ENCODE measurements around the gene TMEM179B. TPM values are rescaled to one million over a fixed set of nuclear protein-coding genes. Genes with fewer than 3 reads are reported as not detected.
A peak's percentile ranks its signal among the peaks of the same experiment; 100 is the strongest.

The TMEM179B gene
- total RNA-seq, 4 donors from 2014 or later = 78.6 to 126 (median 92.4) TPM

GRCh38 chr11:62799486-62799885 is 12.3 kb downstream of the TMEM179B start:
- Histone ChIP-seq H3K27me3 (no peaks in the 10 kb centered on the region), H3K27ac (no peak overlapping the region), H3K4me1 (peaks cover 11 to 12% of the 10 kb centered on the region in 2 donors), H3K4me3 (replicated peaks in 1 of 3) (no peak overlapping the region), H3K36me3 (peaks cover 88 to 90% of the 10 kb centered on the region in 2 donors), H3K9me3 (no peaks in the 10 kb centered on the region)
- 92 to 97% methylated on average over 10 of the region's 10 CpGs for WGBS, 2 donors
- TF ChIP-seq POLR2A (IDR thresholded peaks at IDR 0.05) = no peak
- TF ChIP-seq, protein P1, sequence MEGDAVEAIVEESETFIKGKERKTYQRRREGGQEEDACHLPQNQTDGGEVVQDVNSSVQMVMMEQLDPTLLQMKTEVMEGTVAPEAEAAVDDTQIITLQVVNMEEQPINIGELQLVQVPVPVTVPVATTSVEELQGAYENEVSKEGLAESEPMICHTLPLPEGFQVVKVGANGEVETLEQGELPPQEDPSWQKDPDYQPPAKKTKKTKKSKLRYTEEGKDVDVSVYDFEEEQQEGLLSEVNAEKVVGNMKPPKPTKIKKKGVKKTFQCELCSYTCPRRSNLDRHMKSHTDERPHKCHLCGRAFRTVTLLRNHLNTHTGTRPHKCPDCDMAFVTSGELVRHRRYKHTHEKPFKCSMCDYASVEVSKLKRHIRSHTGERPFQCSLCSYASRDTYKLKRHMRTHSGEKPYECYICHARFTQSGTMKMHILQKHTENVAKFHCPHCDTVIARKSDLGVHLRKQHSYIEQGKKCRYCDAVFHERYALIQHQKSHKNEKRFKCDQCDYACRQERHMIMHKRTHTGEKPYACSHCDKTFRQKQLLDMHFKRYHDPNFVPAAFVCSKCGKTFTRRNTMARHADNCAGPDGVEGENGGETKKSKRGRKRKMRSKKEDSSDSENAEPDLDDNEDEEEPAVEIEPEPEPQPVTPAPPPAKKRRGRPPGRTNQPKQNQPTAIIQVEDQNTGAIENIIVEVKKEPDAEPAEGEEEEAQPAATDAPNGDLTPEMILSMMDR (IDR thresholded peaks at IDR 0.05) = no peak
- no peak for DNase-seq
- intact Hi-C loops (cut with DNase I) = no loop called here

- Histone ChIP-seq H3K9me3 (no peaks in the 10 kb centered on the region), H3K4me1 (peaks cover 14 to 17% of the 10 kb centered on the region in 2 donors), H3K4me3 (replicated peaks in 1 of 3) (no peak overlapping the region), H3K27ac (no peak overlapping the region), H3K36me3 (peaks cover 74 to 75% of the 10 kb centered on the region in 2 donors), H3K27me3 (no peaks in the 10 kb centered on the region)
- TF ChIP-seq POLR2A (IDR thresholded peaks at IDR 0.05) = no peak
- TF ChIP-seq, protein P1 (IDR thresholded peaks at IDR 0.05) = no peak
- 88 to 92% methylated on average over 3 to 4 of the region's 4 CpGs for WGBS, 2 donors
- intact Hi-C loops (cut with DNase I) = no loop called here
- no peak for DNase-seq
These were observed 13.9 kb downstream of the TMEM179B start for GRCh38 chr11:62801071-62801470.

- DNase-seq = peak; percentile 29 to 35
- Histone ChIP-seq H3K9me3 (no peaks in the 10 kb centered on the region), H3K27me3 (no peaks in the 10 kb centered on the region), H3K4me1 (peaks cover 15 to 18% of the 10 kb centered on the region in 2 donors), H3K27ac (peak overlapping the region; percentile 69 to 86 (median 83)), H3K4me3 (replicated peaks in 1 of 3) (peak overlapping the region; percentile 61 to 99 (median 90)), H3K36me3 (peaks cover 40 to 45% of the 10 kb centered on the region in 2 donors)
- TF ChIP-seq, protein P1 (IDR thresholded peaks at IDR 0.05) = no peak
- no peak for TF ChIP-seq POLR2A (IDR thresholded peaks at IDR 0.05)
- 3 to 4% methylated on average over 14 of the region's 14 CpGs for WGBS, 2 donors
- intact Hi-C loops (cut with DNase I) = no loop called here
These were observed 17.3 kb downstream of the TMEM179B start for GRCh38 chr11:62804310-62805075.

DNA sequence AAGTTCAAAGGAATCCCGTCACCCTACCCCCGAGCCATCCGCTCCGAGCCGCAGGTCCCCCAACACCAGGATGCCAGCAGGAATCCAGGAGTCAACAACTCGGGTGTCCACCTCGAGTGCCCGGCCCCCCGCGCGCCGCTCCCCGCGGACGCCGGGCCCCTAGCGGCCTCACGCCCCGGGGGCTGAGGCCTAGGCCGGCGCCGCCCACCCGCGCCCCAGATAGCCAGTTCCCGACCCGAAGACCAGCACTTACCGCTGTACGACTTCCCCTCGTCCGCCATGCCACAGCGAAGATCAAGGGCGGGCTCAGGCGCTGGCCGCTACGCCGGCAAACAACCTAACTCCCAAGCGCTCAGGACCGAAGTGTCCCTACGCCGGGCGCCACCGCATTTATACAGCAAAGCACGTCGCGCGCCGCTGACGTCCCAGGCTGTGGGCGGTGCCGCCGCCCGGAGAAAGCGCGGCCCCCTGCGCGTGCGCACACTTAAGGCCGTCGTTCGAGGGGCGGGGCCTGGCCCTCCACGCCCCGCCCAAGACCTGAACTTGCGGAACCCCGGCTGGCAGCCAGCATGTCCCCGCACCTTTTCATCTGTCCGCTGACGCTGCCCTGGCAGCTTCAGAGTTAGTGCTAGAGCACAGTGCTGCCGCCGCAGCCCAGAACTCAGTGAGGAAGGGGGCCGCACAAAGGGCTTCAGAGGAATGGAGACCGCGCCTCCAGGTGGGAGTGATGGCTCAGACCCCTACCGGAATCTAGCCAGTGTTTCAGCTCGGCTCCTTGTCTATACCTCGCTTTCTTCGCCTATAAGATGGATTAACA is 18.1 kb downstream of the TMEM179B start, which contains the start of gene NXF1:
TSS of gene NXF1 (minus strand) at position 365 of the 817 bp plus-strand sequence. CDS start at position 281, 84 bp downstream.
- H3K36me3 ChIP-seq = peaks cover 32 to 37% of the 10 kb centered on the region in 2 donors
- intact Hi-C loops (cut with DNase I) = no loop called here
- WGBS, 2 donors = 1 to 2% methylated on average over 17 to 30 of the region's 77 CpGs
- H3K27ac ChIP-seq = peak within 1 kb of the TSS; percentile 69 to 86 (median 83)
- H3K9me3 ChIP-seq = no peaks in the 10 kb centered on the region
- TF ChIP-seq, protein P1 (IDR thresholded peaks at IDR 0.05) = peak in 4 of 6 experiments; percentile 12 to 30 (median 28)
- TF ChIP-seq POLR2A (IDR thresholded peaks at IDR 0.05) = peak; percentile 99 to 100
- no peaks in the 10 kb centered on the region for H3K27me3 ChIP-seq
- H3K4me1 ChIP-seq = peaks cover 15 to 18% of the 10 kb centered on the region in 2 donors
- peak; percentile 93 to 94 for DNase-seq
- peak within 1 kb of the TSS; percentile 61 to 99 (median 90) for H3K4me3 ChIP-seq (replicated peaks in 1 of 3)
